Uterus (tissue), 4 donors: ENCODE results near the gene HERC3. TPM values are rescaled to one million over a fixed set of nuclear protein-coding genes. Genes with fewer than 3 reads are reported as not detected.

Source experiments
- DNase-seq, 2 donors: peaks; one replicate each; pipeline ENCODE4 v3.0.0-alpha.2; 2019 to 2020
- H3K27ac ChIP-seq, 2 donors: fragments of 200-600 bp; sonication (generic); 1 replicate in 1 of 2; 2 replicates in 1 of 2; pipeline ENCODE4 v1.5.1; 2016 to 2018
- H3K27me3 ChIP-seq, 2 donors: fragments of 200-600 bp; sonication (generic); one replicate each; pipeline ENCODE4 v1.5.1; 2018 to 2019; ENCODE audit warnings: control low read depth in 1 of 2
- H3K36me3 ChIP-seq, 2 donors: fragments of 200-600 bp; sonication (generic); one replicate each; pipeline ENCODE4 v1.5.1; 2019; ENCODE audit warnings: control low read depth in 1 of 2
- H3K4me1 ChIP-seq, 2 donors: fragments of 200-600 bp; sonication (generic); one replicate each; pipeline ENCODE4 v1.5.1; 2018 to 2019; ENCODE audit warnings: control low read depth in 1 of 2
- H3K4me3 ChIP-seq, 2 donors: fragments of 200-600 bp; sonication (generic); 1 replicate in 1 of 2; 2 replicates in 1 of 2; pipeline ENCODE4 v1.5.1; 2018 to 2019; ENCODE audit warnings: mild to moderate bottlenecking in 1 of 2
- H3K9me3 ChIP-seq, 2 donors: fragments of 200-600 bp; sonication (generic); one replicate each; pipeline ENCODE4 v1.5.1; 2019; ENCODE audit warnings: control low read depth in 1 of 2
- CTCF ChIP-seq, 4 experiments: fragments of 200-600 bp in 2 of 4; fragments of 450-650 bp in 2 of 4; sonication (generic) in 2 of 4; IDR thresholded peaks; one replicate each; pipeline ENCODE4 v1.5.1; 2016 to 2019; ENCODE audit warnings: antibody characterized with exemption in 4 of 4, mild to moderate bottlenecking in 2 of 4, moderate library complexity in 1 of 4
- POLR2A ChIP-seq, 2 donors: fragments of 450-650 bp; IDR thresholded peaks; one replicate each; pipeline ENCODE4 v1.6.1; 2016; ENCODE audit warnings: antibody characterized with exemption in 2 of 2, mild to moderate bottlenecking in 1 of 2, moderate library complexity in 1 of 2
- intact Hi-C: fragments of 100-400 bp; cut with DNase I; formaldehyde crosslinking; loops from one replicate; pipeline ENCODE4 v1.15.1; 2023; ENCODE audit warnings: low total_unique reads
- small RNA-seq: library from RNA; depleted of rRNA; stranded (forward); fragments of <200 nt; gene quantifications from one replicate; pipeline ENCODE3, GENCODE V24; 2016
- total RNA-seq, 4 donors: library from RNA; depleted of rRNA in 3 of 4; stranded (reverse); fragments of >200 nt in 3 of 4; gene quantifications; one replicate each; pipeline versions ENCODE4 v1.1.0 to v1.2.4, GENCODE V29; 2014 to 2023
- donor health status: DM: yes; HTN: yes; CAD: no.

HERC3 gene
- total RNA-seq, 4 donors from 2014 or later: 20.6 to 54.8 (median 37.0) TPM

GRCh38 chr4:88757776-88758175, 165.5 kb downstream of the HERC3 start:
- no peak for DNase-seq
- no peak overlapping the region for H3K27ac ChIP-seq
- H3K9me3 ChIP-seq: no peaks in the 10 kb centered on the region
- H3K4me3 ChIP-seq: no peak overlapping the region
- no peaks in the 10 kb centered on the region for H3K27me3 ChIP-seq
- TF ChIP-seq CTCF (IDR thresholded peaks at IDR 0.05) (no peak), POLR2A (IDR thresholded peaks at IDR 0.05) (no peak)
- intact Hi-C loops: no loop called here
- no peaks in the 10 kb centered on the region for H3K4me1 ChIP-seq
- H3K36me3 ChIP-seq: no peaks in the 10 kb centered on the region

Small RNAs within 50 kb of the gene (small RNA-seq; reads per million reads assigned to genes)
- gene RF02115 (not detected), gene RNU6-33P (not detected)

Other genes starting within 250 kb of the HERC3 start
- 10 to 100 TPM in 2 of 4 donors, 1 to 10 TPM in 2; 3.5 to 27.6 (median 11.4) TPM for gene HERC6, start 213.6 kb upstream of the HERC3 start, total RNA-seq
- gene HERC5, start 135.4 kb upstream of the HERC3 start, total RNA-seq: 10 to 100 TPM in 2 of 4 donors, 1 to 10 TPM in 2; 4.3 to 23.7 (median 10.6) TPM
- gene PYURF, start 68.7 kb upstream of the HERC3 start, total RNA-seq: 100 to 1,000 TPM in 3 of 4 donors, 10 to 100 TPM in 1; 82.9 to 270 (median 140) TPM
- 10 to 100 TPM in 2 of 4 donors, 1 to 10 TPM in 2; 3.8 to 15.6 (median 10.4) TPM for gene NAP1L5, start 105.3 kb downstream of the HERC3 start, total RNA-seq